HepG2 (cell line): ENCODE data around the gene NBEA. TPM values are rescaled to one million over a fixed set of nuclear protein-coding genes. Genes with fewer than 3 reads are reported as not detected.

Source experiments
- ATAC-seq: fragments of 200-7000 bp; cut with Tn5 transposase; 3 replicates; pipeline ENCODE4 v1.9.1; 2020; ENCODE audit warnings: mild to moderate bottlenecking, moderate library complexity
- BruUV-seq: library from RNA; stranded (reverse); fragments of 400-500 nt; replicated peaks from 2 replicates; lab custom pipeline; 2021; lab: Mats Ljungman, UMichigan
- CTCF ChIA-PET: fragments of 300-600 bp; formaldehyde crosslinking; extraction: SDS; loops from one replicate; lab custom pipeline; 2021; ENCODE audit warnings: low total read pairs, inconsistent platforms, low intra/inter-chr PET ratio; lab: Yijun Ruan, JAX
- POLR2A ChIA-PET: fragments of 350-600 bp; sonication (Branson Sonifier 250); formaldehyde crosslinking; loops from one replicate; lab custom pipeline; 2020; ENCODE audit warnings: antibody characterized with exemption, inconsistent platforms; lab: Yijun Ruan, JAX
- DNase-seq: peaks from one replicate; pipeline ENCODE4 v3.0.0-alpha.2; 2015; ENCODE audit warnings: low spot score
- FAIRE-seq: peaks from 3 replicates; lab custom pipeline; 2011; peaks lifted over from hg19 to GRCh38; lab: Jason Lieb, UNC
- H2AFZ ChIP-seq: one replicate; pipeline ENCODE4 v1.6.1; 2011; ENCODE audit warnings: low read length, inconsistent platforms
- H3K27ac ChIP-seq: fragments of 300-600 bp; 3 replicates; pipeline ENCODE4 v1.8.0; 2011; ENCODE audit warnings: mixed run types, mild to moderate bottlenecking, mixed read lengths, low read length, inconsistent platforms; ENCODE audit not compliant: insufficient read depth; ENCODE audit errors: extremely low read length
- H3K27me3 ChIP-seq, 2 experiments: fragments of 200-600 bp in 1 of 2; 2 replicates in 1 of 2; 3 replicates in 1 of 2; pipeline versions ENCODE4 v1.6.0 to v1.8.0; 2011; ENCODE audit warnings: low read length in 2 of 2, mild to moderate bottlenecking in 2 of 2, moderate library complexity in 2 of 2, inconsistent platforms in 1 of 2; ENCODE audit not compliant: insufficient read depth in 2 of 2, control insufficient read depth in 1 of 2
- H3K36me3 ChIP-seq, 2 experiments: fragments of 200-600 bp in 1 of 2; replicated peaks in 1 of 2; 2 replicates in 1 of 2; 3 replicates in 1 of 2; pipeline versions ENCODE4 v1.5.1 to v1.8.0; 2011; ENCODE audit warnings: low read length in 2 of 2, inconsistent platforms in 1 of 2; ENCODE audit not compliant: insufficient read depth in 2 of 2, control insufficient read depth in 1 of 2
- H3K4me1 ChIP-seq: 2 replicates; pipeline ENCODE4 v1.5.1; 2012; ENCODE audit warnings: low read length, inconsistent platforms; ENCODE audit not compliant: insufficient read depth
- H3K4me2 ChIP-seq: 2 replicates; pipeline ENCODE4 v1.6.0; 2011; ENCODE audit warnings: low read depth, low read length, inconsistent platforms
- H3K4me3 ChIP-seq, 3 experiments: fragments of 200-600 bp in 1 of 3; sonication (generic), shearing (Covaris generic) in 1 of 3; replicated peaks in 1 of 3; 2 replicates each; pipeline ENCODE4 v1.5.1; 2011 to 2016; ENCODE audit warnings: low read length in 3 of 3, inconsistent platforms in 2 of 3, low read depth in 2 of 3, mild to moderate bottlenecking in 2 of 3, control low read depth in 1 of 3, mixed read lengths in 1 of 3; ENCODE audit not compliant: insufficient read depth in 1 of 3
- H3K79me2 ChIP-seq: one replicate; pipeline ENCODE4 v1.6.1; 2011; ENCODE audit warnings: low read length, inconsistent platforms; ENCODE audit not compliant: insufficient read depth
- H3K9ac ChIP-seq: 2 replicates; pipeline ENCODE4 v1.6.0; 2011; ENCODE audit warnings: mild to moderate bottlenecking, low read depth, low read length, inconsistent platforms; ENCODE audit not compliant: insufficient read depth
- H3K9me3 ChIP-seq: 2 replicates; pipeline ENCODE4 v1.5.1; 2012; ENCODE audit warnings: mild to moderate bottlenecking, low read length
- H4K20me1 ChIP-seq: 2 replicates; pipeline ENCODE4 v1.6.0; 2011; ENCODE audit warnings: inconsistent platforms, mild to moderate bottlenecking, low read length, moderate library complexity; ENCODE audit not compliant: insufficient read depth
- HIVEP1 ChIP-seq: sonication (generic); formaldehyde crosslinking; IDR thresholded peaks from 2 replicates; pipeline ENCODE4 v1.4.0; 2020; ENCODE audit warnings: mild to moderate bottlenecking, missing genetic modification reagents
- MAFF ChIP-seq: IDR thresholded peaks from 2 replicates; pipeline ENCODE4 v1.6.1; 2011; ENCODE audit warnings: low read depth, low read length, improper control_type of control experiment
- MAFK ChIP-seq, 2 experiments: IDR thresholded peaks in 1 of 2; conservative IDR thresholded peaks in 1 of 2; 2 replicates each; pipeline ENCODE4 v1.6.1; 2011; ENCODE audit warnings: improper control_type of control experiment in 2 of 2, low read length in 2 of 2
- NFKB2 ChIP-seq: sonication (generic); formaldehyde crosslinking; IDR thresholded peaks from 2 replicates; pipeline ENCODE4 v1.4.0; 2020; ENCODE audit warnings: missing genetic modification reagents, borderline replicate concordance
- TRIM24 ChIP-seq: sonication (generic); formaldehyde crosslinking; IDR thresholded peaks from 2 replicates; pipeline ENCODE4 v1.8.0; 2022; ENCODE audit warnings: mild to moderate bottlenecking, missing genetic modification reagents
- ZNF33A ChIP-seq: sonication (generic); formaldehyde crosslinking; IDR thresholded peaks from 2 replicates; pipeline ENCODE4 v1.5.1; 2020; ENCODE audit warnings: missing genetic modification reagents, mild to moderate bottlenecking, moderate library complexity, borderline replicate concordance
- ZNF782 ChIP-seq: sonication (generic); formaldehyde crosslinking; IDR thresholded peaks from 2 replicates; pipeline ENCODE4 v1.4.0; 2020; ENCODE audit warnings: missing genetic modification reagents, mild to moderate bottlenecking, borderline replicate concordance
- ZSCAN9 ChIP-seq: IDR thresholded peaks from 2 replicates; pipeline ENCODE4 v1.6.1; 2016; ENCODE audit warnings: borderline replicate concordance
- WGBS: methylation state at CpG from one replicate; pipeline ENCODE4 v1.1.6; 2017; ENCODE audit warnings: low lambda C conversion rate; 5-methylcytosine and 5-hydroxymethylcytosine counted together
- in situ Hi-C: cut with HindIII; loops from 2 replicates; pipeline ENCODE4 v1.10.0; 2017; ENCODE audit warnings: low pct_unique_long_range_greater_than_20kb; ENCODE audit not compliant: extremely low pct_ligation_motif_present
- intact Hi-C: fragments of 100-400 bp; cut with micrococcal nuclease; formaldehyde crosslinking; loops from one replicate; pipeline ENCODE4 v1.10.0; 2022; ENCODE audit not compliant: unreplicated experiment
- polyA plus RNA-seq, 8 experiments: library from polyadenylated mRNA; depleted of rRNA in 3 of 8; stranded (reverse) in 7 of 8; unstranded in 1 of 8; fragments of >200 nt; fragmentation: Illumina TruSeq in 4 of 8; extraction: Trizol in 4 of 8; gene quantifications; 2 replicates each; pipeline versions ENCODE4 v1.2.1 to v1.2.3, GENCODE V29; 2011 to 2016; ENCODE audit warnings: low read depth in 4 of 8, missing spikeins in 1 of 8, mixed read lengths in 1 of 8; ENCODE audit not compliant: insufficient read depth in 1 of 8
- total RNA-seq, 5 experiments: library from RNA; depleted of rRNA; stranded (reverse); fragments of >200 nt; fragmentation: Illumina TruSeq; extraction: Trizol; gene quantifications; 2 replicates each; pipeline ENCODE4 v1.2.3, GENCODE V29; 2016; ENCODE audit warnings: low read depth in 1 of 5

NBEA gene
- total and polyA plus RNA-seq, 2 of the 13 experiments (the other 11 are each of a cell fraction or from before 2014, with no cell fraction given), result 2.7 to 2.8 TPM

DNA sequence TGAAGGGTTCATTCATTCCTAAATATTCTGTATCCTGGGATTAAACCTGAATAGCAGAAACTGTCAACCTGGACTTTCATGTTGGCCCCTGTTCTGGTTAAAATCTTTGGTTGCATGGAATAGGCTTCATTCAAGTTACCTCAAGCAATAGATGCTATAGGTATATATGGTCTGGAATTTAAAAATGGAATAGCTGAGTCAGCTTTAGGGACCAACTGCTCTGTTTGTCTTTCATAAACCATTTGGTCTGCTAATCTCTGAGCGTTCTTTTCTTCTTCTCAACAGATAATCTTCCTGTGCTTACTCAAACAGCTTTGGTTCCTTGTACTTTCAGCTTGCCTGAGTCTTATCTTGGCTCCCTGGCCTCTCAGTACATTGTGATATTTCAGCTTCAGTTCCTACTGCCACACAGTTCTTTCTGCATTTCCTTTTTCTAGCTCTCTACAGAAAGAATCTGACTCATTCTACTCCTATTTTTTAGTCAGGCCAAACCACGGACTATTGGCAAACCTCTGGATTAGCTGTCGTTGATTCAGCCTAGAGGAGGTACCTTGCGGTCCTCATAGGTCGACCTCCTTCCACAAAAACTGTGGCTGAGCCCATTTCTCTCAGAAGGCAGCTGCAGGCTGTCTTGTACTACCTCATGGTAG lies 570.3 kb downstream of the NBEA start:
- Histone ChIP-seq H3K79me2 (no peaks in the 10 kb centered on the region), H3K4me1 (no peaks in the 10 kb centered on the region), H3K27me3 (no peaks in the 10 kb centered on the region), H3K9ac (no peak overlapping the region), H3K4me2 (no peak overlapping the region), H2AFZ (no peak overlapping the region), H3K9me3 (no peaks in the 10 kb centered on the region), H3K36me3 (no peaks in the 10 kb centered on the region), H3K4me3 (no peak overlapping the region), H4K20me1 (no peaks in the 10 kb centered on the region), H3K27ac (no peak overlapping the region)
- ATAC-seq, result no peak
- CTCF ChIA-PET, result no interaction called here
- BruUV-seq, result no TSS peak
- in situ Hi-C loops, result no loop called here
- no peak for DNase-seq
- FAIRE-seq, result no peak
- WGBS, result 27% methylated on average over 5 of the region's 5 CpGs
- intact Hi-C loops, result no loop called here
- TF ChIP-seq MAFF, result peak; percentile 83
- TF ChIP-seq HIVEP1 (CRISPR knock-in tag), result no peak
- no peak for TF ChIP-seq ZNF33A (CRISPR knock-in tag)
- TF ChIP-seq MAFK (conservative IDR thresholded peaks at IDR 0.05 in 1 of 2, IDR thresholded peaks at IDR 0.05 in 1 of 2; ENCODE audit: low read length in 2 of 2), result peak; percentile 76 to 90; a peak in 3 of 4 replicates
- TF ChIP-seq, all 625 proteins: peak for 2
- POLR2A ChIA-PET, result no interaction called here

GRCh38 chr13:35514061-35514477 lies 572.0 kb downstream of the NBEA start:
- H3K4me1 ChIP-seq, result no peaks in the 10 kb centered on the region
- H3K4me2 ChIP-seq, result no peak overlapping the region
- no peaks in the 10 kb centered on the region for H3K36me3 ChIP-seq
- intact Hi-C loops, result no loop called here
- ChIA-PET CTCF (no interaction called here), POLR2A (no interaction called here)
- no peaks in the 10 kb centered on the region for H3K9me3 ChIP-seq
- no peaks in the 10 kb centered on the region for H3K27me3 ChIP-seq
- BruUV-seq, result no TSS peak
- H3K4me3 ChIP-seq, result no peak overlapping the region
- WGBS, result 76% methylated on average over 7 of the region's 7 CpGs
- ATAC-seq (no peak), FAIRE-seq (no peak), DNase-seq (no peak)
- no peak for TF ChIP-seq ZSCAN9 (CRISPR knock-in tag)
- TF ChIP-seq TRIM24, result no peak
- TF ChIP-seq NFKB2, result no peak
- TF ChIP-seq ZNF782 (CRISPR knock-in tag), result no peak
- H4K20me1 ChIP-seq, result no peaks in the 10 kb centered on the region
- no peaks in the 10 kb centered on the region for H3K79me2 ChIP-seq
- no peak overlapping the region for H3K9ac ChIP-seq
- no peak overlapping the region for H3K27ac ChIP-seq
- in situ Hi-C loops, result no loop called here
- no peak overlapping the region for H2AFZ ChIP-seq
